ENCODE data around the gene ENKUR. TPM values are rescaled to one million over a fixed set of nuclear protein-coding genes. Genes with fewer than 3 reads are reported as not detected.
A peak's percentile ranks its signal among the peaks of the same experiment; 100 is the strongest.
"Not testable (repeated sequence)": the region's sequence is repeated elsewhere in the genome, so short reads cannot be mapped to it uniquely, and the experiment has no call there.

The ENKUR gene
- total RNA-seq, 1 donor from 2014 or later = 0.51 TPM

- peak in 1 of 2 donors; percentile 50 for DNase-seq (ENCODE audit: low read depth in 2 of 2)
These were observed 8.6 kb upstream of the ENKUR start for GRCh38 chr10:25024528-25024927.

GRCh38 chr10:25023278-25023677 lies 7.3 kb upstream of the ENKUR start:
- peak; percentile 92 to 95 for DNase-seq (ENCODE audit: low read depth in 2 of 2)

GRCh38 chr10:25018703-25019102 lies 2.7 kb upstream of the ENKUR start:
- no peak for DNase-seq (ENCODE audit: low read depth in 2 of 2)

GRCh38 chr10:25017661-25018060 lies 1.7 kb upstream of the ENKUR start:
- no peak for DNase-seq (ENCODE audit: low read depth in 2 of 2)

GRCh38 chr10:25017154-25017590 lies 1.2 kb upstream of the ENKUR start:
- peak in 1 of 2 donors; percentile 52 for DNase-seq (ENCODE audit: low read depth in 2 of 2)

- DNase-seq (ENCODE audit: low read depth in 2 of 2) = peak; percentile 97 to 99
These were observed 607 bp upstream of the ENKUR start, which contains the start of gene THNSL1 for GRCh38 chr10:25016376-25017153. TSS of gene THNSL1 (plus strand) at chr10:25016612. CDS start at chr10:25023224, 6,612 bp downstream.

GRCh38 chr10:25014579-25014978 lies 1.4 kb downstream of the ENKUR start:
- DNase-seq (ENCODE audit: low read depth in 2 of 2) = no peak

- DNase-seq (ENCODE audit: low read depth in 2 of 2) = not testable (repeated sequence)
These were observed 4.4 kb downstream of the ENKUR start for GRCh38 chr10:25011591-25011990.

- no peak for DNase-seq (ENCODE audit: low read depth in 2 of 2)
These were observed 17.9 kb downstream of the ENKUR start for GRCh38 chr10:24998044-24998443.

GRCh38 chr10:24995072-24995471 lies 20.9 kb downstream of the ENKUR start:
- no peak for DNase-seq (ENCODE audit: low read depth in 2 of 2)

GRCh38 chr10:24993237-24993958 lies 22.6 kb downstream of the ENKUR start:
- no peak for DNase-seq (ENCODE audit: low read depth in 2 of 2)

GRCh38 chr10:24992512-24993133 lies 23.3 kb downstream of the ENKUR start:
- DNase-seq (ENCODE audit: low read depth in 2 of 2) = no peak

- DNase-seq (ENCODE audit: low read depth in 2 of 2) = no peak
These were observed 24.7 kb downstream of the ENKUR start for GRCh38 chr10:24991298-24991697.

- no peak for DNase-seq (ENCODE audit: low read depth in 2 of 2)
These were observed 26.1 kb downstream of the ENKUR start for GRCh38 chr10:24989867-24990266.

- peak in 1 of 2 donors; percentile 24 for DNase-seq (ENCODE audit: low read depth in 2 of 2)
These were observed 26.9 kb downstream of the ENKUR start for GRCh38 chr10:24988831-24989640.

GRCh38 chr10:24984906-24985305 lies 31.1 kb downstream of the ENKUR start:
- DNase-seq (ENCODE audit: low read depth in 2 of 2) = no peak

GRCh38 chr10:24983946-24984345 lies 32.0 kb downstream of the ENKUR start:
- no peak for DNase-seq (ENCODE audit: low read depth in 2 of 2)

- DNase-seq (ENCODE audit: low read depth in 2 of 2) = no peak
These were observed 32.8 kb downstream of the ENKUR start for GRCh38 chr10:24983130-24983529.

GRCh38 chr10:24982319-24983112 lies 33.4 kb downstream of the ENKUR start:
- DNase-seq (ENCODE audit: low read depth in 2 of 2) = no peak

- no peak for DNase-seq (ENCODE audit: low read depth in 2 of 2)
These were observed 34.7 kb downstream of the ENKUR start for GRCh38 chr10:24981161-24981710.
